ENCODE data around the gene ABCA4.

ABCA4 gene

DNA sequence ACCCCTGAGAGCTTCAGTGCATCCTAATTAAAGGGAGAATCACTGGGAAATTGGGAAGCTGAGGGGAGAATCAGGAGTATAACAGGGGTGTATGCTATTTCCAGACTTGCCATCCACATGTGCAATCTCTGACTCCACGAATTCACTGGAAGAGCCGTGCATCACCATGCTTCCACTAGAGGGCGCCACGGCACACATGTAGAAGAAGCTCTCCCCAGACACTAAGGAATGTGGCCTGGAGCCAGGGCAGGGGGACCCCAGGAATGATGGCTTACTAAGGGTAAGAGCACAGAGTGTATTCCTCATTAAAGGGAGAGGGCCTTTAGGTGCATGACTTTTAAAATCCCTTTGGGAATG, 81.5 kb downstream of the ABCA4 start:
- Histone ChIP-seq H3K27ac (ENCODE audit: extremely low read depth, low read depth, low read length) (no peak overlapping the region), H3K36me3 (ENCODE audit: control insufficient read depth in 2 of 2, insufficient read depth in 1 of 2, low read length in 2 of 2) (no peaks in the 10 kb centered on the region), H3K4me1 (ENCODE audit: control insufficient read depth, insufficient read depth, low read length) (peaks cover 3% of the 10 kb centered on the region; the same call in 1 of the 2 replicates), H3K9me3 (ENCODE audit: control insufficient read depth, insufficient read depth, low read depth, low read length) (no peaks in the 10 kb centered on the region), H3K4me3 (ENCODE audit: low read depth, low read length) (no peak overlapping the region)
- POLR2A ChIA-PET = no interaction called here
- CTCF ChIA-PET = interaction anchor here (0.5 to 20.6 kb wide), 64 partner anchors 9 to 1174 kb away, joined by 3 to 400 read pairs (median 3); partner anchors contain the start of gene ARHGAP29
- TF ChIP-seq ZNF223 (tag by site-specific recombination; IDR thresholded peaks at IDR 0.05) = no peak
- no peak for TF ChIP-seq ZFP3 (tag by site-specific recombination; IDR thresholded peaks at IDR 0.05; ENCODE audit: low read depth)
- TF ChIP-seq ZNF629 (tag by site-specific recombination; IDR thresholded peaks at IDR 0.05) = no peak
- 0 out of 2 replicates have a peak, but pooled peaks have one; percentile 23 for TF ChIP-seq ZNF341 (tag by site-specific recombination; IDR thresholded peaks at IDR 0.05; ENCODE audit: low read depth)
- TF ChIP-seq MEIS1 (CRISPR knock-in tag; IDR thresholded peaks at IDR 0.05; ENCODE audit: borderline replicate concordance) = no peak
- TF ChIP-seq, protein P1, sequence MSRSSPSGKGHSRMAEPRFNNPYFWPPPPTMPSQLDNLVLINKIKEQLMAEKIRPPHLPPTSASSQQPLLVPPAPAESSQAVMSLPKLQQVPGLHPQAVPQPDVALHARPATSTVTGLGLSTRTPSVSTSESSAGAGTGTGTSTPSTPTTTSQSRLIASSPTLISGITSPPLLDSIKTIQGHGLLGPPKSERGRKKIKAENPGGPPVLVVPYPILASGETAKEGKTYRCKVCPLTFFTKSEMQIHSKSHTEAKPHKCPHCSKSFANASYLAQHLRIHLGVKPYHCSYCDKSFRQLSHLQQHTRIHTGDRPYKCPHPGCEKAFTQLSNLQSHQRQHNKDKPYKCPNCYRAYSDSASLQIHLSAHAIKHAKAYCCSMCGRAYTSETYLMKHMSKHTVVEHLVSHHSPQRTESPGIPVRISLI (tag by site-specific recombination; IDR thresholded peaks at IDR 0.05) = no peak
- TF ChIP-seq ZNF707 (tag by site-specific recombination; IDR thresholded peaks at IDR 0.05) = no peak
- TF ChIP-seq ZNF248 (tag by site-specific recombination; IDR thresholded peaks at IDR 0.05) = no peak
- TF ChIP-seq ZNF654 (tag by site-specific recombination; IDR thresholded peaks at IDR 0.05; ENCODE audit: low read depth) = peak; percentile 54
- no peak for TF ChIP-seq ZNF501 (tag by site-specific recombination; IDR thresholded peaks at IDR 0.05)
- TF ChIP-seq ZNF514 (tag by site-specific recombination; IDR thresholded peaks at IDR 0.05) = no peak
- TF ChIP-seq SETDB1 (IDR thresholded peaks at IDR 0.05; ENCODE audit: insufficient read length, low read length) = no peak
- no peak for TF ChIP-seq ZNF404 (tag by site-specific recombination; IDR thresholded peaks at IDR 0.05)
- TF ChIP-seq ZNF571 (tag by site-specific recombination; IDR thresholded peaks at IDR 0.05) = no peak
- no peak for TF ChIP-seq ZNF670 (tag by site-specific recombination; IDR thresholded peaks at IDR 0.05; ENCODE audit: low read depth)
- TF ChIP-seq, protein P2, sequence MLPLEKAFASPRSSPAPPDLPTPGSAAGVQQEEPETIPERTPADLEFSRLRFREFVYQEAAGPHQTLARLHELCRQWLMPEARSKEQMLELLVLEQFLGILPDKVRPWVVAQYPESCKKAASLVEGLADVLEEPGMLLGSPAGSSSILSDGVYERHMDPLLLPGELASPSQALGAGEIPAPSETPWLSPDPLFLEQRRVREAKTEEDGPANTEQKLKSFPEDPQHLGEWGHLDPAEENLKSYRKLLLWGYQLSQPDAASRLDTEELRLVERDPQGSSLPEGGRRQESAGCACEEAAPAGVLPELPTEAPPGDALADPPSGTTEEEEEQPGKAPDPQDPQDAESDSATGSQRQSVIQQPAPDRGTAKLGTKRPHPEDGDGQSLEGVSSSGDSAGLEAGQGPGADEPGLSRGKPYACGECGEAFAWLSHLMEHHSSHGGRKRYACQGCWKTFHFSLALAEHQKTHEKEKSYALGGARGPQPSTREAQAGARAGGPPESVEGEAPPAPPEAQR (tag by site-specific recombination; IDR thresholded peaks at IDR 0.05) = no peak
- TF ChIP-seq ZNF2 (tag by site-specific recombination; IDR thresholded peaks at IDR 0.05) = peak; percentile 83
- TF ChIP-seq ZNF138 (tag by site-specific recombination; IDR thresholded peaks at IDR 0.05; ENCODE audit: borderline replicate concordance) = no peak
- TF ChIP-seq, protein P3, sequence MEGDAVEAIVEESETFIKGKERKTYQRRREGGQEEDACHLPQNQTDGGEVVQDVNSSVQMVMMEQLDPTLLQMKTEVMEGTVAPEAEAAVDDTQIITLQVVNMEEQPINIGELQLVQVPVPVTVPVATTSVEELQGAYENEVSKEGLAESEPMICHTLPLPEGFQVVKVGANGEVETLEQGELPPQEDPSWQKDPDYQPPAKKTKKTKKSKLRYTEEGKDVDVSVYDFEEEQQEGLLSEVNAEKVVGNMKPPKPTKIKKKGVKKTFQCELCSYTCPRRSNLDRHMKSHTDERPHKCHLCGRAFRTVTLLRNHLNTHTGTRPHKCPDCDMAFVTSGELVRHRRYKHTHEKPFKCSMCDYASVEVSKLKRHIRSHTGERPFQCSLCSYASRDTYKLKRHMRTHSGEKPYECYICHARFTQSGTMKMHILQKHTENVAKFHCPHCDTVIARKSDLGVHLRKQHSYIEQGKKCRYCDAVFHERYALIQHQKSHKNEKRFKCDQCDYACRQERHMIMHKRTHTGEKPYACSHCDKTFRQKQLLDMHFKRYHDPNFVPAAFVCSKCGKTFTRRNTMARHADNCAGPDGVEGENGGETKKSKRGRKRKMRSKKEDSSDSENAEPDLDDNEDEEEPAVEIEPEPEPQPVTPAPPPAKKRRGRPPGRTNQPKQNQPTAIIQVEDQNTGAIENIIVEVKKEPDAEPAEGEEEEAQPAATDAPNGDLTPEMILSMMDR (tag by site-specific recombination; IDR thresholded peaks at IDR 0.05) = peak; percentile 68
- TF ChIP-seq IKZF3 (tag by site-specific recombination; IDR thresholded peaks at IDR 0.05) = peak; percentile 52; the same call in 1 of the 2 replicates
- no peak for TF ChIP-seq ZXDB (tag by site-specific recombination; IDR thresholded peaks at IDR 0.05)
- 0 out of 2 replicates have a peak, but pooled peaks have one; percentile 21 for TF ChIP-seq ZNF660 (tag by site-specific recombination; IDR thresholded peaks at IDR 0.05)
- TF ChIP-seq ZBTB48 (tag by site-specific recombination; IDR thresholded peaks at IDR 0.05) = no peak
- TF ChIP-seq SCRT2 (tag by site-specific recombination; IDR thresholded peaks at IDR 0.05) = no peak
- no peak for TF ChIP-seq ZBTB1 (tag by site-specific recombination; IDR thresholded peaks at IDR 0.05)
- TF ChIP-seq, protein P4, sequence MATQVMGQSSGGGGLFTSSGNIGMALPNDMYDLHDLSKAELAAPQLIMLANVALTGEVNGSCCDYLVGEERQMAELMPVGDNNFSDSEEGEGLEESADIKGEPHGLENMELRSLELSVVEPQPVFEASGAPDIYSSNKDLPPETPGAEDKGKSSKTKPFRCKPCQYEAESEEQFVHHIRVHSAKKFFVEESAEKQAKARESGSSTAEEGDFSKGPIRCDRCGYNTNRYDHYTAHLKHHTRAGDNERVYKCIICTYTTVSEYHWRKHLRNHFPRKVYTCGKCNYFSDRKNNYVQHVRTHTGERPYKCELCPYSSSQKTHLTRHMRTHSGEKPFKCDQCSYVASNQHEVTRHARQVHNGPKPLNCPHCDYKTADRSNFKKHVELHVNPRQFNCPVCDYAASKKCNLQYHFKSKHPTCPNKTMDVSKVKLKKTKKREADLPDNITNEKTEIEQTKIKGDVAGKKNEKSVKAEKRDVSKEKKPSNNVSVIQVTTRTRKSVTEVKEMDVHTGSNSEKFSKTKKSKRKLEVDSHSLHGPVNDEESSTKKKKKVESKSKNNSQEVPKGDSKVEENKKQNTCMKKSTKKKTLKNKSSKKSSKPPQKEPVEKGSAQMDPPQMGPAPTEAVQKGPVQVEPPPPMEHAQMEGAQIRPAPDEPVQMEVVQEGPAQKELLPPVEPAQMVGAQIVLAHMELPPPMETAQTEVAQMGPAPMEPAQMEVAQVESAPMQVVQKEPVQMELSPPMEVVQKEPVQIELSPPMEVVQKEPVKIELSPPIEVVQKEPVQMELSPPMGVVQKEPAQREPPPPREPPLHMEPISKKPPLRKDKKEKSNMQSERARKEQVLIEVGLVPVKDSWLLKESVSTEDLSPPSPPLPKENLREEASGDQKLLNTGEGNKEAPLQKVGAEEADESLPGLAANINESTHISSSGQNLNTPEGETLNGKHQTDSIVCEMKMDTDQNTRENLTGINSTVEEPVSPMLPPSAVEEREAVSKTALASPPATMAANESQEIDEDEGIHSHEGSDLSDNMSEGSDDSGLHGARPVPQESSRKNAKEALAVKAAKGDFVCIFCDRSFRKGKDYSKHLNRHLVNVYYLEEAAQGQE (tag by site-specific recombination; IDR thresholded peaks at IDR 0.05) = no peak
- TF ChIP-seq ZNF292 (tag by site-specific recombination; IDR thresholded peaks at IDR 0.05; ENCODE audit: borderline replicate concordance, low read depth) = no peak
- TF ChIP-seq ZBTB17 (tag by site-specific recombination; IDR thresholded peaks at IDR 0.05) = 0 out of 2 replicates have a peak, but pooled peaks have one; percentile 20

Data from HEK293 (cell line).